ENCODE data around the gene ALDH3A1.

ALDH3A1 gene

GRCh38 chr17:19702217-19702641 lies 45.9 kb downstream of the ALDH3A1 start:
- no peak for DNase-seq
